ENCODE measurements around the gene SLC25A30.
"Not testable (repeated sequence)": the region's sequence is repeated elsewhere in the genome, so short reads cannot be mapped to it uniquely, and the experiment has no call there.

The SLC25A30 gene

DNA sequence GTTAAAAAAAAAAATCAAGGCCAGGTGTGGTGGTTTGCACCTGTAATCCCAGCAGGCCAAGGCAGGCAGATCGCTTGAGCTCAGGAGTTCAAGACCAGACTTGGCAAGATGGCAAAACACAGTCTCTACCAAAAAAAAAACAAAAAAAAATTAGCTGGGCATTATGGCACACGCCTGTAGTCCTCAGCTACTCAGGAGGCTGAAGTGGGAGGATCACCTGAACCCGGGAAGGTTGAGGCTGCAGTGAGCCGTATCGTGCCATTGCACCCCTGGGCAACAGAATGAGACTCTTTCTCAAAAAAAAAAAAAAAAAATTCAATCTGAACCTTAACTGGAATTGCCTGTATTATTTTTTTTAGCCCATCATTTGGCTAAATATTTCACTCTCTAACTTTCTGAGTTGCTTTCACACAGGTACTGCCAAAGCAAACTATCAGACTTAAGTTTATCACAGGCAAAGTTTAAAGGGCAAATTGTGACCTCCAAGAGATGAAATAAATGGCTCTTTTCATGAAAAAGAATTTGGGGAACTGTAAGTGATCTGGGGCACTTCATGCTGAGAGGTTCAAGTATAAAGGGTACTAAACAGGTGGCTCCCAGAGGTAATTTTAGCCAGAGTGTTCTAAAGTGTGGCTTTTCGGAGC, 14.7 kb upstream of the SLC25A30 start:
- DNase-seq (ENCODE audit: low read depth in 2 of 2), result no peak

DNA sequence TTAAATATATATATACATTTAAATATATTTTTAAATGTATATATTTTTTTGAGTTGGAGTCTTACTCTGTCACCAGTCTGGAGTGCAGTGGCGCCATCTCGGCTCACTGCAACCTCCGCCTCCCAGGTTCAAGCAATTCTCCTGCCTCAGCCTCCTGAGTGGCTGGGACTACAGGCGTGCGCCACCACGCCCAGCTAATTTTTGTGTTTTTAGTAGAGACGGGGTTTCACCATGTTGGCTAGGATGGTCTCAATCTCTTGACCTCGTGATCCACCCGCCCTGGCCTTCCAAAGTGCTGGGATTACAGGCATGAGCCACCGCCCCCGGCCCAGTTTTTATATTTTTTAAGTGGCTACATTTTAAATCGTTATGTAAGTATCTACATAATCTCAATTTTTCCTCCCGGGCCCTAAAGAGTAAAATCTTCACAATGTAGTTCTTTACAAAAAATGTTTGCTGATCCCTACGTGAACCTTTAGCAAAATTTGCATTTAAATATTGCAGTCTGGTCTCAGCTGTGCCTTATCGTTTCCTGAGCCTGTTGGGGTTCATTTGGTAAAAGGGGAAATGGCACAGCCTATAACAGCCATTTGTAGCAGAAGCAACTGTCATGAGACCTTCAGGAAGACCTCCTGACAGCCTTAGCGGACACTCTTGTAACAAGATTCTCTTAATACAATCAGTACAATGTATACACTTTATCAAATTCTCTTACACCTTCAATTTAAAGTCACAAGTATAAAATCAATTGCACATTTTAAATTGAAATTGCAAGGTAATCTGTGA, 8.1 kb upstream of the SLC25A30 start:
- not testable (repeated sequence) for DNase-seq (ENCODE audit: low read depth in 2 of 2)

DNA sequence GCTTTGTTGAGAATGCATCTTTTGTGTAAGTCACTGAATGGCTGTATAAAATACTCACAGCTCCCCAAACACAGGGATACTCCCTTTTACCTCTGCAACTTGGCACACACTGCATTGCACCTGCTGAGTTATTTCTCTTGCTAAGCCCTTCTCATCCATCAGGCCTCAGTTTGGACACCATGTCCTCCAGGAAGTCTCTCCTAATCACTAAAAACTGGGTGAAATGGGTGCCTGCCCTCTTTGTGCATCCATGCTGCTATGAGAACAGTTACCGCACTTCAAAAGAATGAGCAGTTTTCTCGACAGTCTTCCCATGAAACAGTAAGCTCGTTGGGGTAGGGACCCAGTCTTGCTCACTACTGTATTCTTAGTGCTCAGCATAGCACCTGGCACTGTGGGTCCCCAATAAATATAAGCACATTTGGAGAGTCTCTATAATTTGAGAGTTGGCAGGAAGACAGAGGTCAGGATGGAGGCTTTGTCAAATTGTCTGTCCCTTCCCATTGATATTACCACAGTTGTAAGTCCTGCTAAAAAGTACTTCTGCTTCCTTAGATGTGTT, 4.6 kb upstream of the SLC25A30 start:
- DNase-seq (ENCODE audit: low read depth in 2 of 2), result no peak

DNA sequence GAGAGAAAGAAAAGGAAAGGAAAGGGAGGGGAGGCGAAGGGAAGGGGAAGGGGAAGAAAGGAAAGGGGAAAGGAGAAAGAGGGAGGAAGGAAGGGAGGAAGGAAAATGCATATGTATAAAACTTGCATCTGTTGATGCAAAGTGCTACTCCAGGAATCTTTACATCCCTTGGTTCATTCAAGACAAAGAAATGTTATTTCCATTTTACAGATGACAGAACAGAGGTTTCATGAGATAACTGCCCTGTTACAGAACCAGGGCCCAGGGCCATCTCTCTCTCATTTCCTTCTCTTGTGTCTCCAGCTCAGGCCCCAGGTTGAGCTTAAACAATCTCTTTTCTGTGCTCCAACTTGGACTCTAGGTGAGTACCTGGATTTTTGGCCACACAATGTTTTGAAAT, 1.8 kb upstream of the SLC25A30 start:
- no peak for DNase-seq (ENCODE audit: low read depth in 2 of 2)

GRCh38 chr13:45419389-45419788, 1.2 kb upstream of the SLC25A30 start:
- DNase-seq (ENCODE audit: low read depth in 2 of 2), result not testable (repeated sequence)

GRCh38 chr13:45416516-45417128, 1.6 kb downstream of the SLC25A30 start:
- DNase-seq (ENCODE audit: low read depth in 2 of 2), result no peak

DNA sequence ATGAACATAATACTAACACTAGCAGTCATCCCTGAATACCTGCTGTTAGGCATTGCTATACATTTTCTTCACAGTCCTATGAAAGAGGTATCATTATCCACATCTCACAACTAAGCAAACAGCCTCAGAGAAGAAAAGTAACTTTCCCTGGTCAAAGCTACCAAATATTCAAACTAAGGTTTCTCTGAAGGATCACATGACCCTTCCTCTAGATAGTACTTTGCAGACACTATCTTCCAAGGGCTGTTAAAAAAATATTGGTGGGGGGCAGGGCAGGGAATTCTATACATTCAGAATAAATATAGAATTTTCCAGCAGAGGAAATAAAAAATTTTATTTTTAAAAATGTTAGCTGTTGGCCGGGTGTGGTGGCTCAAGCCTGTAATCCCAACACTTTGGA, 3.1 kb downstream of the SLC25A30 start:
- no peak for DNase-seq (ENCODE audit: low read depth in 2 of 2)

- no peak for DNase-seq (ENCODE audit: low read depth in 2 of 2)
Measured at GRCh38 chr13:45413826-45414307, 4.3 kb downstream of the SLC25A30 start.

GRCh38 chr13:45412274-45413049, 5.7 kb downstream of the SLC25A30 start:
- no peak for DNase-seq (ENCODE audit: low read depth in 2 of 2)

GRCh38 chr13:45411631-45412030, 6.5 kb downstream of the SLC25A30 start:
- DNase-seq (ENCODE audit: low read depth in 2 of 2), result no peak

DNA sequence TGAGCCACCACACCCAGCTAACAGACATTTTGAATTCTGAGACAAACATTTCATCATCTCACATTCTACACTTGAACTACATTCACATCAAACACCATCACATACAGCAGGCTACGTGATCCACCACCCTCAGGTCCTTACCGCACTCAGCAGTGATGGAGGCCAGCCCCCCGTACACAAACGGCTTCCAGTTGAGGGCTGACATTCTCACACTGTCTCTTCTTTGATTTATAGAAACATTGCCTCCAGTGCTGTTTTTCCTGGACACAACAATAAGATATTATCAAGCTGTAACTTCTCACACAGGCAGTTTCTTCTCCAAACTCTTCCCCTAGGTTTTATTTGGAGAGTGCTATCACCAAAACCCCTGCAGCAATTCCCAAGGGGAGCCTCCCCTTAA, 7.0 kb downstream of the SLC25A30 start:
- DNase-seq (ENCODE audit: low read depth in 2 of 2), result no peak

DNA sequence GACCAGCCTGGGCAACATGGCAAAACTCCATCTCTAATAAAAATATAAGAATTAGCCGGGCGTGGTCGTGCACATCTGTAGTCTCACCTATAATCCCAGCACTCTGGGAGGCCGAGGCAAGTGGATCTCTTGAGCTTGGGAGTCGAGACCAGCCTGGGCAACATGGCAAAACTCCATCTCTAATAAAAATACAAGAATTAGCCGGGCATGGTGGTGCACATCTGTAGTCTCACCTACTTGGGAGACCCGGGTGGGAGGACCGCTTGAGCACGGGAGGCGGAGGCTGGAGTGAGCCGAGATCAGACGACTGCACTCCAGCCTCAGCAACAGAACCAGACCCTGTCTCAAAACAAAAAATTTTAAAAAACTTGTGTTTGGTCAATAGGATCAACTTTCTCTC, 7.7 kb downstream of the SLC25A30 start:
- no peak for DNase-seq (ENCODE audit: low read depth in 2 of 2)

- no peak for DNase-seq (ENCODE audit: low read depth in 2 of 2)
Measured at GRCh38 chr13:45410001-45410400, 8.2 kb downstream of the SLC25A30 start.

DNA sequence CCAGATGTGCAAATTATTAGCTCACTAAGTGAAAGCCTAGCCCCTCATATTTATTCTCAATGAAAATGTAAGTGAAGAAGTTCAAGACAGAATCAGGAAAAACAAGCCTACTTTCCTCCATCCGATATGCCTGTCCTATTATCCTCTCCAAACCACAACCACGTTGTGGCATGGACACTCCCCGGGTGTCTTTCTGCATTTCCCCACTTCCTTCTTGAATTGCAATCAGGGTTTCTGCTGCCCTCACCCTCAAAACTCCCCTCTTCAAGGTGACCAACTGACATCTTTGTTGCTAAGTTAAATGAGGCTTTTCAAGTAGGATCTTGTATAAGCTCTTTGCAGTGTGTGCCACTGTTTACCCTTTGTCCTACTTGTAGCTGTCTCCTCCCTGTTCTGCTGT, 11.8 kb downstream of the SLC25A30 start:
- no peak for DNase-seq (ENCODE audit: low read depth in 2 of 2)

DNA sequence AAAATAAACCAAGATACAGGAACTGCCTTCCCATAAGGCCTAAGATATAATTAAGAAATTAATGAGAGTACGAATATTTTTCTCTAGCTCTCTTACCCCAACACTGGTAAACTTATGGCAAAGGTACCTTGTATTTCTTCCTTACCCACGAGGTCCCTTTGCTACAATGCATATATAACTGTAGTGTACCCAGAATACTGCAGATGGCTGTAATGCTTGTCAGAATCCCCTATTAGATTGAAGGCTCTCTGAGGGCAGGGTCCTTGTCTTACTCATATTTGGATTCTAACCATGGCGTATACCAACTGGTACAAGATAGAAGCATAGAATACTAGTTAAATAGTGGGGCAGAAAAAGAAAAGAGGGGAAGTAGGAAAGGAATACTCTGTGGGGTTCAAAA, 15.1 kb downstream of the SLC25A30 start:
- DNase-seq (ENCODE audit: low read depth in 2 of 2), result no peak

DNA sequence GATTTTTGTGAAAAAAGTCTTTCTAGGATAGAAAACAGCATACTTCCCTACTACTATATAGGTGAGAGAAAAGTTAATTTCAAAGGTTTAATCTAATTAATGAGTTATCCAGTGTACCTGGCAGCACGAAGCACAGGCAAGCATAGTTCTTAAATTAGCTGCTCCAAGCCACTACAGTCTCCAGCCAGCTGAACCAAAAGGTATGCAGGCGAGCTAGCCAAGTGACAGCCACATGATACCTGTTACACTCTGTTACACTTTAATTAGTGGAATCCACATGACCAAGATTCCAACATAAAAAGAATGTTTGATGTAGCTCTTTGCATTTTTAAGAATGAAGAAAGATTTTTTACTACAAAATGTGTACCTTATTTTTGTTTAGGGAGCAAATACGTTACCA, 15.5 kb downstream of the SLC25A30 start:
- no peak for DNase-seq (ENCODE audit: low read depth in 2 of 2)

GRCh38 chr13:45401314-45401713, 16.9 kb downstream of the SLC25A30 start:
- no peak for DNase-seq (ENCODE audit: low read depth in 2 of 2)

DNA sequence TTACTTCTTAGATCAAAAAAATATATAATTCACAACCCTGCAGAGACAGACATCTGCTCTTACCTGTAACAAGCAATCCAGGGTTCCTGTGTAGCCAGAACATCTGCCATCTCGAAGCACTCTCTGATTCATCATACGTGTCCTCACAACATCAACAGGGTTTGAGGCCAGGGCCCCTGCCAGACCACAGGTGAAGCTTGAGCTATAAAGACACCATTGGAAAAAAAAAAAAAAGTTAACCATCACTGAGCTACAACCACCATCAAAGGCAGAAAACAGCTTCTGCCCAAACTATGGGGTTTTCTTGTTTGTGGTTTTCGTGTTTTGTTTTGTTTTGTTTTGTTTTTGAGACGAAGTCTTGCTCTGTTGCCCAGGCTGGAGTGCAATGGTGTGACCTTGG, 19.3 kb downstream of the SLC25A30 start:
- no peak for DNase-seq (ENCODE audit: low read depth in 2 of 2)

- DNase-seq (ENCODE audit: low read depth in 2 of 2), result no peak
Measured at GRCh38 chr13:45396533-45397095, 21.6 kb downstream of the SLC25A30 start.

GRCh38 chr13:45393941-45394570, 24.1 kb downstream of the SLC25A30 start:
- peak; percentile 5 to 8 for DNase-seq (ENCODE audit: low read depth in 2 of 2)

- no peak for DNase-seq (ENCODE audit: low read depth in 2 of 2)
Measured at GRCh38 chr13:45392811-45393210, 25.4 kb downstream of the SLC25A30 start.
